Posterior cingulate gyrus (tissue), 11 donors: ENCODE data around the gene ADCYAP1R1.

Source experiments
- DNase-seq, 10 donors: peaks; one replicate each; pipeline versions ENCODE4 v3.0.0 to v3.0.0-alpha.2; 2020 to 2021; ENCODE audit warnings: mixed read lengths in 3 of 10
- intact Hi-C: fragments of 100-400 bp; cut with DNase I; formaldehyde crosslinking; loops from one replicate; pipeline ENCODE4 v1.15.1; 2023

The ADCYAP1R1 gene

GRCh38 chr7:31033674-31034300 is 18.3 kb upstream of the ADCYAP1R1 start:
- intact Hi-C loops, result no loop called here
- DNase-seq, result peak in 1 of 10 donors; percentile 37

- intact Hi-C loops, result no loop called here
Observed at GRCh38 chr7:31036924-31037323, 15.2 kb upstream of the ADCYAP1R1 start.

GRCh38 chr7:31043051-31043471 is 9.0 kb upstream of the ADCYAP1R1 start:
- peak in 7 of 10 donors; percentile 22 to 88 (median 40) for DNase-seq
- intact Hi-C loops, result no loop called here

More at GRCh38 chr7:31036924-31037323, 15.2 kb upstream of the ADCYAP1R1 start:
- no peak for DNase-seq

- intact Hi-C loops, result no loop called here
- DNase-seq, result no peak
Observed at GRCh38 chr7:31044529-31044928, 7.6 kb upstream of the ADCYAP1R1 start.

GRCh38 chr7:31046723-31047122 is 5.4 kb upstream of the ADCYAP1R1 start:
- intact Hi-C loops, result no loop called here
- DNase-seq, result no peak

GRCh38 chr7:31047313-31048146 is 4.6 kb upstream of the ADCYAP1R1 start:
- peak in 1 of 10 donors; percentile 20 for DNase-seq
- intact Hi-C loops, result no loop called here

GRCh38 chr7:31049005-31049765 is 2.9 kb upstream of the ADCYAP1R1 start:
- DNase-seq, result peak in 1 of 10 donors; percentile 64
- intact Hi-C loops, result no loop called here

GRCh38 chr7:31052487-31052840 is 356 bp downstream of the ADCYAP1R1 start:
- no peak for DNase-seq

GRCh38 chr7:31052841-31053601 is 913 bp downstream of the ADCYAP1R1 start:
- intact Hi-C loops, result no loop called here
- peak in 1 of 10 donors; percentile 85 for DNase-seq

More at GRCh38 chr7:31052487-31052840, 356 bp downstream of the ADCYAP1R1 start:
- intact Hi-C loops, result no loop called here

GRCh38 chr7:31053986-31054385 is 1.9 kb downstream of the ADCYAP1R1 start:
- intact Hi-C loops, result no loop called here
- peak in 1 of 10 donors; percentile 77 for DNase-seq

GRCh38 chr7:31054608-31055278 is 2.6 kb downstream of the ADCYAP1R1 start:
- DNase-seq, result peak in 1 of 10 donors; percentile 82
- intact Hi-C loops, result no loop called here

- intact Hi-C loops, result no loop called here
- DNase-seq, result no peak
Observed at GRCh38 chr7:31055471-31055870, 3.4 kb downstream of the ADCYAP1R1 start.

- DNase-seq, result peak in 3 of 10 donors; percentile 23 to 86 (median 77)
- intact Hi-C loops, result no loop called here
Observed at GRCh38 chr7:31056775-31057346, 4.8 kb downstream of the ADCYAP1R1 start.

- DNase-seq, result no peak
- intact Hi-C loops, result no loop called here
Observed at GRCh38 chr7:31058122-31058521, 6.0 kb downstream of the ADCYAP1R1 start.

- intact Hi-C loops, result no loop called here
- no peak for DNase-seq
Observed at GRCh38 chr7:31058688-31059087, 6.6 kb downstream of the ADCYAP1R1 start.

- intact Hi-C loops, result no loop called here
- DNase-seq, result no peak
Observed at GRCh38 chr7:31059551-31059950, 7.4 kb downstream of the ADCYAP1R1 start.

- DNase-seq, result no peak
- intact Hi-C loops, result no loop called here
Observed at GRCh38 chr7:31061185-31061584, 9.1 kb downstream of the ADCYAP1R1 start.

- peak in 1 of 10 donors; percentile 61 for DNase-seq
- intact Hi-C loops, result no loop called here
Observed at GRCh38 chr7:31062746-31063435, 10.8 kb downstream of the ADCYAP1R1 start.
